ENCODE data around the gene FBXO4. TPM values are rescaled to one million over a fixed set of nuclear protein-coding genes. Genes with fewer than 3 reads are reported as not detected.
A peak's percentile ranks its signal among the peaks of the same experiment; 100 is the strongest.

Gene FBXO4
- total RNA-seq, 1 donor = 25.0 TPM

- TF ChIP-seq CTCF (IDR thresholded peaks at IDR 0.05; ENCODE audit: insufficient read depth, low read length) = no peak
- H3K4me3 ChIP-seq (ENCODE audit: low read depth, low read length) = no peak overlapping the region
- DNase-seq (ENCODE audit: low read depth) = peak; percentile 9
Measured at GRCh38 chr5:41896230-41896629, 28.9 kb upstream of the FBXO4 start.

GRCh38 chr5:41903382-41903891 is 21.6 kb upstream of the FBXO4 start:
- TF ChIP-seq CTCF (IDR thresholded peaks at IDR 0.05; ENCODE audit: insufficient read depth, low read length) = no peak
- H3K4me3 ChIP-seq (ENCODE audit: low read depth, low read length) = peak overlapping the region; percentile 67

GRCh38 chr5:41903892-41904799 is 20.9 kb upstream of the FBXO4 start, which contains the start of gene RIMOC1:
RIMOC1 (plus strand) TSS chr5:41904344; CDS start chr5:41904368, 24 bp downstream.
- H3K4me3 ChIP-seq (ENCODE audit: low read depth, low read length) = peak within 1 kb of the TSS; percentile 86
- TF ChIP-seq CTCF (IDR thresholded peaks at IDR 0.05; ENCODE audit: insufficient read depth, low read length) = no peak
- DNase-seq (ENCODE audit: low read depth) = peak; percentile 100

More at GRCh38 chr5:41903382-41903891, 21.6 kb upstream of the FBXO4 start:
- DNase-seq (ENCODE audit: low read depth) = no peak

GRCh38 chr5:41906151-41906550 is 18.9 kb upstream of the FBXO4 start:
- H3K4me3 ChIP-seq (ENCODE audit: low read depth, low read length) = no peak overlapping the region
- no peak for TF ChIP-seq CTCF (IDR thresholded peaks at IDR 0.05; ENCODE audit: insufficient read depth, low read length)
- DNase-seq (ENCODE audit: low read depth) = no peak

- peak; percentile 73 for DNase-seq (ENCODE audit: low read depth)
- TF ChIP-seq CTCF (IDR thresholded peaks at IDR 0.05; ENCODE audit: insufficient read depth, low read length) = no peak
- no peak overlapping the region for H3K4me3 ChIP-seq (ENCODE audit: low read depth, low read length)
Measured at GRCh38 chr5:41908374-41909079, 16.6 kb upstream of the FBXO4 start.

GRCh38 chr5:41918105-41918504 is 7.0 kb upstream of the FBXO4 start:
- H3K4me3 ChIP-seq (ENCODE audit: low read depth, low read length) = no peak overlapping the region
- no peak for DNase-seq (ENCODE audit: low read depth)
- TF ChIP-seq CTCF (IDR thresholded peaks at IDR 0.05; ENCODE audit: insufficient read depth, low read length) = no peak

Measured in fibroblast of the aortic adventitia (primary cell).